ENCODE results near the gene EPB41L4B.

EPB41L4B gene

DNA sequence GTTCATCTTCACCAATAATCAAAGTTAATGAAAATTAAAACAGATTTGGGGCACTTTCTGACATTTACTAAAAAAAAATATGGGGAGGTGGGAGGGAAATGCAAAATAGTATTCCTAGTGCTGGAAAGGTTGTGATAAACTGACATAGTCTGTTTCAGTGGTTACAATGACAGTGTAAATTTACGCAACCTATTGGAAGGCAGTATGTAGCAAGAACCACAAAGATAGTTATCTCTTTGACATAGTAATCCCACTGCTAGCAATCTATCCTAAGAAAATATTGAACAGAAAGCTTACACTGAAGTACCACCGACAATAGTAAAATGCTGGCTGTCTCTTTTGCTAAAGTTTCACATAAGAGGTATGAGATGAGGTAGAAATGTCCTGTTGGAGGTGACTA, 15.1 kb upstream of the EPB41L4B start:
- DNase-seq (ENCODE audit: low spot score in 2 of 2) (no peak), ATAC-seq (ENCODE audit: low read depth) (no peak)
- H3K27ac Mint-ChIP-seq: no peak overlapping the region
- H3K4me3 Mint-ChIP-seq: no peak overlapping the region
- no peaks in the 10 kb centered on the region for H3K9me3 Mint-ChIP-seq
- no peaks in the 10 kb centered on the region for H3K36me3 Mint-ChIP-seq
- no peaks in the 10 kb centered on the region for H3K4me1 Mint-ChIP-seq
- peaks cover 2% of the 10 kb centered on the region for H3K27me3 Mint-ChIP-seq

DNA sequence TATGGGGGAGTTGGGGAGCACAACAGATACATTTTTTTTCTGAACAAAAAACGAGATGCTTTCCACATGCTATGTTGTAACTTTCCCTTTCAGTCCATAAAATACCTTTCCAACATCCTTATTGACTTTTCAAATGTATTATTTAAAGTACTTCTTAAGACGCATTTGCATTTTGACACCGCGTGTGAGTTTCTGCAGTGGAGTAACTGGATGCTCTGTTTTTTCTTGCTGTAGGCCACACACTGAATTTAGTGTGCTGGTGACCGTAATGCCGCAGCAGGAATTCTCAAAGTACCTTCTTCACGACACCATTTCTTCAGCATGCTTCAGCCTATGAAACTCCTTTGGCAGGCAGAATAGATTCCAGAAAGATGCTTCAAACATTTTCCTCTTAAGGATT, 14.3 kb upstream of the EPB41L4B start:
- no peaks in the 10 kb centered on the region for H3K36me3 Mint-ChIP-seq
- H3K9me3 Mint-ChIP-seq: no peaks in the 10 kb centered on the region
- H3K4me1 Mint-ChIP-seq: no peaks in the 10 kb centered on the region
- no peak overlapping the region for H3K4me3 Mint-ChIP-seq
- no peak for ATAC-seq (ENCODE audit: low read depth)
- H3K27ac Mint-ChIP-seq: no peak overlapping the region
- H3K27me3 Mint-ChIP-seq: peaks cover 2% of the 10 kb centered on the region
- DNase-seq (ENCODE audit: low spot score in 2 of 2): no peak

DNA sequence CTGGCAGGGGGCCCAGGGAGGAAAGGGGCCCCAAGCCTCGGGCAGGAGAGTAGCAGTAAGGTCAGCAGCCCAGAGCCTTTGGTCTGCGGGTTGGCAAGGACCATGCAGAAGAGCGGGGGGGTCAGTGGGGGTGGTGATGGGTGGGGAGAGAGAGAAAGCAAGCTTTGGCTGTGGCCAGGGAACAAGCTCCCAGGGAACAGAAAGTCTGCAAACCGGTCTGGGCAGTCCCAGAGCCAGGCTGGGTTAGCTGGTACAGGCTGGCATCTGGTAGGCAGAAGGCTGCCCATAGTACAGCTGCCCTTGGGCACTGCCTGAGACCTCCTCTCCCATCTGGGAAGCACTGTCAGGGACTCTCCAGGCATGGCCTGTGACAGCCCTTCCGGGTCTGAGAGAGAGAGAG, 10.5 kb upstream of the EPB41L4B start:
- Mint-ChIP-seq H3K36me3 (no peaks in the 10 kb centered on the region), H3K27me3 (peaks cover 14% of the 10 kb centered on the region), H3K4me3 (no peak overlapping the region), H3K9me3 (no peaks in the 10 kb centered on the region), H3K27ac (no peak overlapping the region), H3K4me1 (no peaks in the 10 kb centered on the region)
- ATAC-seq (ENCODE audit: low read depth) (no peak), DNase-seq (ENCODE audit: low spot score in 2 of 2) (no peak)

DNA sequence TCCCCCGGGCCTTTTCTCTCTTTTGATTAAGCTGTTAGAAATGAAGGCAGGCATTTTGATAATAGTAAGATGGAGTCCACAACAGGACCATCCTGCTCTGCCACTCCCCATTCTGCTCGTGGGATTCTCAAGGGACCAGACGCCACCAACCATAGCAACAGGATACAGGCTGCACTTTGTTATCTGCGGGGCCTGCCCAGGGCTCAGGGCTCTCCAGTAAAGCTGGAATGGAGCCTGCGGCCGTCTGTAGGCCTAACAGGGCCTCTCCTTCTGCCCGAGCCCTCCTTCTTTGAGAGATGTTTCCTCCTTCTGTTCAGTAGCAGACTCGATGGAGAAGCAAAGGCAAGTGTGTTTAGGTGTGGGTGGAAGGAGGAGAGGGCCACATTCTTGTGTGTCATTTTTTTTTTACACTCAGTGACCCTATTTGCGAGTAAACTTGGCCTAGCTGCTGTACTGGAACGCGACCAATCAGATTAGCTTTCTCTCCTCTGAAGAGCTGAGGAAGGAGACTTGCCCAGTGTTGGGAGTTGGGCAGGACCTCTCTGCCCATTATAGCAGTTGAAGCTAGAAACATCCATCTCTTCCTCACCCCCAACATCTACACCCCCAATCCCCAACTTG, 8.9 kb upstream of the EPB41L4B start:
- peaks cover 2% of the 10 kb centered on the region for H3K9me3 Mint-ChIP-seq
- H3K27ac Mint-ChIP-seq: no peak overlapping the region
- ATAC-seq (ENCODE audit: low read depth) (no peak), DNase-seq (ENCODE audit: low spot score in 2 of 2) (no peak)
- H3K36me3 Mint-ChIP-seq: no peaks in the 10 kb centered on the region
- H3K4me3 Mint-ChIP-seq: no peak overlapping the region
- no peaks in the 10 kb centered on the region for H3K4me1 Mint-ChIP-seq
- peaks cover 16% of the 10 kb centered on the region for H3K27me3 Mint-ChIP-seq

DNA sequence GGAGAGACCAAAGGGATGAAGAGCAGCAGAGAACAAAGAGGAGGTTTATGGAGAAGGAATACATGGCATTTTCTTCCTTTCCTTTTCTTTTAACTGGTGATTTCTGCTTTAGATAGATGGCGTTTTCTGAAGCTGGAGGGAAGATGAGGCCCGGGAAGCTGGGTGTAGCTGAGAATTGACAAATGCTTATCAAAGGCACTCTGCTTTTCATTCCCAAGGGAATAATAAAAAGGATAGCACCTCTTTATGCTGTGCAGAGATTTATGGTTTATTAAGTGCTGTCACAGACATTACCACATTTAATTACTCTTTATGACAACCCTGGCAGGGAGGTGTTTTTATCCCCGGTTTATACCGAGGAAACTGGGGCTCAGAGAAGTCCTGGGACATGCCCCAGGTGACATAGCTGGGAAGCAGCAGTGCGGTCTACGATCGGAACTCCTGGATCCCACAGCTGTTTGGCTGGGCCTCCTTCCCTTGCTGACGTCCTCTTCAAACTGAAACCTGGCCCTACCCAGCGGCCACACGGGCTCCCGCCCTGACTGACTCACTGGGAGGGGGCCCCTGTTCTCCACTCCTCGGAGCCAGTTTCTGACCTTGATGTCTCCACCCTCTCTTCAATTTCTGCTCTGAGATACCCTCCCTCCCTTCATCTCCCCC, 8.2 kb upstream of the EPB41L4B start:
- Mint-ChIP-seq H3K27me3 (peaks cover 17% of the 10 kb centered on the region), H3K9me3 (peaks cover 2% of the 10 kb centered on the region), H3K36me3 (no peaks in the 10 kb centered on the region), H3K4me3 (no peak overlapping the region), H3K4me1 (no peaks in the 10 kb centered on the region), H3K27ac (no peak overlapping the region)
- DNase-seq (ENCODE audit: low spot score in 2 of 2) (no peak), ATAC-seq (ENCODE audit: low read depth) (no peak)

DNA sequence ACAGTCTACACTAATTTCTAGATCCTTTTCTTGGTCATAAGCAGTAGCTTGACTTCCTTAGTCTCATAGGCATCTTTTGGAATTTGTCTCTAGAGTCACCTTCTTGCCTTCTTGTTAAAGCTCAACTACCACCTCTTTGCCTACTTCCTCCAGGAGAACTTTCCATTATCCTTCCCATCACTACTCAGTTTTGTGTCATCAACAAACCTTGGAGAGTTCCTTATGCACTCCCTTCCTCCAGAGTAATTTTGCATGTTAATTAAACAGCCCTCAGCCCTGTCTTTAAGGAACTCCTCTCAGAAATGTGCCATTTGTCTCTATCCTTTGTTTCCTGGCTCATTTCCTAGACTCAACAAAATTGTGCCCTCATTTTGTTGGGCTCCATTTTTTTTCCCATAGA, 4.2 kb upstream of the EPB41L4B start:
- Mint-ChIP-seq H3K27ac (no peak overlapping the region), H3K9me3 (peaks cover 2% of the 10 kb centered on the region), H3K27me3 (peaks cover 33% of the 10 kb centered on the region), H3K36me3 (no peaks in the 10 kb centered on the region), H3K4me1 (peaks cover 2% of the 10 kb centered on the region), H3K4me3 (no peak overlapping the region)
- ATAC-seq (ENCODE audit: low read depth) (no peak), DNase-seq (ENCODE audit: low spot score in 2 of 2) (no peak)

DNA sequence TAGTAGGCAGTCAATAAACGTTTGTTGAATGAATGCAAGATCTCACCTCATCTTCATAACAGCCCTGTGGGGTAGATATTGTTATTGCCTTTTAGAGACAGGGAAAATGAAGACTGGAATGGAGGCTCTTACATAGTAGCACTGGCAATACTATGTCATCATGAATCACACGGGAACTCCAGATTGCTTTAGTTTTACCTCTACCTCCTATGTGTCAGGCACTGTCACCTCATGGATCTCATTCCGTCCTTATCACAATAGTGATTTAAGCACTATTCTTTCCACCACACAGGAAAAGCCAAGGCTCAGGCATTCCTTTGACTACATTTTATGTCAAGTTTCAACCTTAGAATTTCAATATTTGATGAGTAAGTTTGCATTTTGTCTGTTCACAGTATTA, 2.9 kb upstream of the EPB41L4B start:
- H3K27me3 Mint-ChIP-seq: peaks cover 37% of the 10 kb centered on the region
- ATAC-seq (ENCODE audit: low read depth) (no peak), DNase-seq (ENCODE audit: low spot score in 2 of 2) (no peak)
- H3K9me3 Mint-ChIP-seq: peaks cover 2% of the 10 kb centered on the region
- peaks cover 2% of the 10 kb centered on the region for H3K4me1 Mint-ChIP-seq
- no peaks in the 10 kb centered on the region for H3K36me3 Mint-ChIP-seq
- H3K27ac Mint-ChIP-seq: no peak overlapping the region
- no peak overlapping the region for H3K4me3 Mint-ChIP-seq

DNA sequence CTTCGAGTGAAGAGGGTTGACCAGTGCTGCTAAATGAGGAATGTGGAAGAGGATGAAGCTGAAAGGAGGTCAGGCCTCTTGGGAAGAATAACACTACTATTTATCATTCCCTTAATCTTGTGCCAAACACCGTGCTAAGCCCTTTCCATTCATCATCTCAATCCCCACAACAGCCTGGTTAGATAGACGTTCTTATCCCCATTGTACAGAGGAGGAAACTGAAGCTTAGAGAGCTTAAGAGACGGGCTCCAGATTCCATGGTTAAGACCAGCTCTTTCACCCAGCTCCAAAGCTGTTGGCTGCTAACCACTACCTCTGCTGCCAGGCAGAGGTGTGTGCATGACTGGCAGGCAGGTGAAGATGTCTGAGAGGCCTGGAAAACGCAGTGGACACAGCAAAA, 868 bp upstream of the EPB41L4B start:
- Mint-ChIP-seq H3K4me1 (peaks cover 2% of the 10 kb centered on the region), H3K36me3 (no peaks in the 10 kb centered on the region), H3K27ac (no peak overlapping the region), H3K4me3 (no peak overlapping the region), H3K9me3 (peaks cover 2% of the 10 kb centered on the region), H3K27me3 (peaks cover 42% of the 10 kb centered on the region)
- no peak for ATAC-seq (ENCODE audit: low read depth)
- no peak for DNase-seq (ENCODE audit: low spot score in 2 of 2)

DNA sequence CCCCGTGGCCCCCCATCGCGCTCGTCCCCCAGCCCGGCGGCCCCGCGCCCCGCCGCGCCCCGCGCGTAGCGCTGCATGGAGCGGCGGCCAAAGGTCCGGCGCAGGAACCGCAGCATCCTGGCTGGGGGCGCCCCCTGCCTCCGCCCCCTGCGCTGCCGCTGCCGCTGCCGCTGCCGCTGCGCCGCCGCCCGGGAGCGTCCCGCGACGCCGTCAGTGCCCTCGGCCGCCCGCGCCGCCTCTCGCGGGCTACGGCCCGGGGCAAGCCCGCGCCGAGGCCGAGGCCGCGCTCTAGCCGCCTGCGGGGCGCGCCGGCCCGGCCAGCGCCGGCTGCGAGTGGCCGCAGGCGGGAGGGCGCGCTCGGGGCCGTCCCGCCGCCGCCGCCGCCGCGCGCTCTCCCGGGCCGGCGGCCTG, 523 bp downstream of the EPB41L4B start:
- H3K4me3 Mint-ChIP-seq: no peak overlapping the region
- ATAC-seq (ENCODE audit: low read depth) (no peak), DNase-seq (ENCODE audit: low spot score in 2 of 2) (no peak)
- no peaks in the 10 kb centered on the region for H3K36me3 Mint-ChIP-seq
- H3K4me1 Mint-ChIP-seq: peaks cover 2% of the 10 kb centered on the region
- peaks cover 47% of the 10 kb centered on the region for H3K27me3 Mint-ChIP-seq
- no peak overlapping the region for H3K27ac Mint-ChIP-seq
- peaks cover 2% of the 10 kb centered on the region for H3K9me3 Mint-ChIP-seq

DNA sequence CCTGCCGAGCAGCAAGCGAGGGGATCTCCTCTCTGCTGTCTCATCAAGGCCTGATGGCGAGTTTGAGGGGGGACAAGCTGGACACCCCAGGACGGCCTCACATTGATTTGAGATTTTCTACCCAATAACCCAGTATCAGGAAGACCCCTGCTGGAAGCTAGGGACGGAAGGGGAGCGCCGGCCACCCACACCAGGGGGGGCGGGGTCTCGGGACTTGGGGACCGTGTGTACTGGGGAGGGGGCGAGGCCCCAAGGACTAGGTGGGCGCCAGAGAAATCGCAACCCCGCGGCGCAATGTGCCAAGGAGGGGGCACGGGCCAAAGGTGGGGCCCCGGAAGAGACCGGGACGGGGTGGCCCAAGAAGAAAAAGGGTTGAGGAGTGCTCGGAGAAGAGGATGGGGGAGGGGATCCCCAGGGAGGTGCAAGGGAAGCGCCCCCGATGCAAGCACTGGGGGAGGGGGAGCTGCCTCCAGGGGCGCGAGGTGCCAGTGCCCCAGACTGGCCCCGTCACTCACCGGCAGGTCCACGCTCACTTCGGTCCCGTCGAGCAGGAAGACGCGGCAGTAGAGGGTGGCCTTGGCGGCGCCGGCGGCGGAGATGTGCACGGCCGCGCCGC, 1.1 kb downstream of the EPB41L4B start:
- DNase-seq (ENCODE audit: low spot score in 2 of 2) (peak in 1 of 2 donors; percentile 22), ATAC-seq (ENCODE audit: low read depth) (no peak)
- Mint-ChIP-seq H3K36me3 (no peaks in the 10 kb centered on the region), H3K27me3 (peaks cover 49% of the 10 kb centered on the region), H3K9me3 (no peaks in the 10 kb centered on the region), H3K4me1 (peaks cover 2% of the 10 kb centered on the region), H3K27ac (no peak overlapping the region), H3K4me3 (peak overlapping the region; percentile 84)

DNA sequence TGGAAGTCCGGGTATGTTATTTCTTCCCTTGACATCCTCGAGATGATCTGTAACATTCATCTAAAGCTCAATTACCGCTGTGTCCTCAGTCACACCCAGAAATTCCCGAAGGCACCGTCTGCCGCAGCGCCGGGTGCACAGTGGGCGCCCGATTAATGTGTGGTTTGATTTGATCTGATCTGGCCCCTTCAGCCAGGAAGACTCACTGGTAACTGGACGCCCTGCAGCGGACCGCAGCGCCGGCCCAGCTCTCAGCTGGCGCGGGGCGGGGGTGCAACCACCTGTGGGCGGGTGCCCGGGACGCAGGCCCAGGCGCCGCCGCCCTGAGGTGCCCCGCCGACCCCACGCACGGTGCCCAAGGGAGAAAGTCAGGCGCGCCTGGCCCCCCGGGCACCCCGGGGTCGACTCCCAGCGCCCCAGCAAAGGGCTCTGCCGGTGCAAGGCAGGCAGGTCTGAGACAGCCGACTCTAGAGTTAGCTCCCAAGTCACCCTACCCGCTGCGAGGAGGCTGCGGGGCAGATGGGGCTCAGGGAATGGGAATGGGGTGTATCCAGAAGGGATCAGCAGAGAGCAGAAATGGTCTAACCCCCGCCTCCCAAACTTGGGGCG, 1.7 kb downstream of the EPB41L4B start:
- peak in 1 of 2 donors; percentile 16 for DNase-seq (ENCODE audit: low spot score in 2 of 2)
- Mint-ChIP-seq H3K27me3 (peaks cover 48% of the 10 kb centered on the region), H3K4me3 (peak overlapping the region; percentile 84), H3K4me1 (peaks cover 2% of the 10 kb centered on the region), H3K27ac (no peak overlapping the region), H3K36me3 (no peaks in the 10 kb centered on the region), H3K9me3 (no peaks in the 10 kb centered on the region)
- no peak for ATAC-seq (ENCODE audit: low read depth)

DNA sequence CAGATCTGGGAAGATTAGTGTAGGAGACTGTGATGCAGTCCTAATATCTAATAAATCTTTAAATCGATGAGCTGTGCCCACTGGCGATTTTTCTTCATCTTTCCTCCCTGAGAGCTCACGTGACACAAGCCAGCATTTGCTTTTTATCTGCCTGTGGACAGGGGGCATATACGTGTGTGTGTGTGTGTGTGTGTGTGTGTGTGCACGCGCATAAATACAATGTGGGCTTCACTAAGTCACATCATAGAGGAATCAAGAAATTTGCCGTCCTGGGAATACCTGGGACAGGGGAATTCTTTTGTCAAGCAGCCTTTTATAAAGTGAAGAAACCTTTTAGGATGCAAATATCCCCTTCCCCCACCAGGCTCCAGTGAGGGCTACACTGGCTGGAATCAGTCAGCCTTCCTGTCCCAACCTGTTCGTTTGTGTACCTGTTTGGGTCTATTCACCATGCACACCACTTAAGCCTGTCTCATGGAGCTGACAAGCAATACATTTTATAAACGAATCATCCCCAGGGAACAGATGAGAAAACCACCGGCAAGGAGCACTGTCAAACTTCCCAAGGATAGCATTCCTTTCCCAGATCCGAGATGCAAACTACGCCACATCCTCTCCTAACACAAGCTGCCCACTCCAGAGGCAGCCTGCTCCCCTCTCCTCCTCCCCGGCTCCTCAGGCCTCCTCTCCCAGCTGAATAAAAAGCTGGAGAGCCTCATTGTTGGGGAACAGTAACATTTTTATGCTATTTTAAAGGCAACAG, 2.7 kb downstream of the EPB41L4B start:
- H3K9me3 Mint-ChIP-seq: no peaks in the 10 kb centered on the region
- no peak overlapping the region for H3K27ac Mint-ChIP-seq
- ATAC-seq (ENCODE audit: low read depth) (no peak), DNase-seq (ENCODE audit: low spot score in 2 of 2) (no peak)
- peaks cover 2% of the 10 kb centered on the region for H3K4me1 Mint-ChIP-seq
- no peaks in the 10 kb centered on the region for H3K36me3 Mint-ChIP-seq
- H3K27me3 Mint-ChIP-seq: peaks cover 42% of the 10 kb centered on the region
- H3K4me3 Mint-ChIP-seq: no peak overlapping the region

DNA sequence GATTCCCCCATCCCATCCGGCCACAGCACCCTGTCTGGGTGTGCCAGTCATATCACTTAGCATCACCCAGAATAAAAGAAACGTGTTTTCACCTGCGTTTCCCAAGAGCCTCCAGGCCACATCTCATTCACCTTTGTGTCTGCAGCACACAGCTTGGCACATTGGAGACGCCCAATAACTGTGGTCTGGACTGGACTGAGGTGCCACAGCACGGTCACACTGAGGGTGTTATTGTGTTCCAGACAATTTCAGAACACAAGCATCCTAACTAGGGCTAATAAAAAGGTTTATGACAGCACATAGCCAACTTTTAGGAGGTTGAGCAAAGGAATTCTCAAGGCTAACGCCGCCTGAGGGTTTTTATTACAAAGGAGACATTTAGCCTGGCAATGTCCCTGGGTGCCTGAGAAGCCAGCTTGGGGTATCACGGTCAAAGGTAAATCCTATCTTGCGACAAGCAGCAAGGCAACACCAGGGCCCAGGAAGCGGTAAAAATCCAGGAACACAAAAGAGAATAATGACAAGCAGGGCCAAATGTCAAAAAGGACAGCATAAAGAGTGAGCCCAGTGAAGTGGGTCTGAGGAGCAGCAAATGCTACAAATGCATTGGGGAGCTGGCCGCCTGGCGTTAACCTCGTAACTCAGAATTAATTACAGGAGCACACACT, 3.4 kb downstream of the EPB41L4B start:
- Mint-ChIP-seq H3K4me3 (no peak overlapping the region), H3K36me3 (no peaks in the 10 kb centered on the region), H3K27me3 (peaks cover 40% of the 10 kb centered on the region), H3K4me1 (peaks cover 2% of the 10 kb centered on the region), H3K9me3 (no peaks in the 10 kb centered on the region), H3K27ac (no peak overlapping the region)
- DNase-seq (ENCODE audit: low spot score in 2 of 2) (no peak), ATAC-seq (ENCODE audit: low read depth) (no peak)

Measured in memory B cell (primary cell).